HG03354 (cell line): ENCODE data around the gene PYGB.
"Not testable (repeated sequence)": the region's sequence is repeated elsewhere in the genome, so short reads cannot be mapped to it uniquely, and the experiment has no call there.

Experiments used
- ATAC-seq: cut with Tn5 transposase; IDR thresholded peaks from one replicate; pipeline ENCODE4 v1.9.1; 2021; ENCODE audit warnings: mild to moderate bottlenecking; ENCODE audit not compliant: unreplicated experiment, poor library complexity, severe bottlenecking

The PYGB gene

GRCh38 chr20:25258828-25259227 is 10.9 kb downstream of the PYGB start:
- ATAC-seq: no peak

DNA sequence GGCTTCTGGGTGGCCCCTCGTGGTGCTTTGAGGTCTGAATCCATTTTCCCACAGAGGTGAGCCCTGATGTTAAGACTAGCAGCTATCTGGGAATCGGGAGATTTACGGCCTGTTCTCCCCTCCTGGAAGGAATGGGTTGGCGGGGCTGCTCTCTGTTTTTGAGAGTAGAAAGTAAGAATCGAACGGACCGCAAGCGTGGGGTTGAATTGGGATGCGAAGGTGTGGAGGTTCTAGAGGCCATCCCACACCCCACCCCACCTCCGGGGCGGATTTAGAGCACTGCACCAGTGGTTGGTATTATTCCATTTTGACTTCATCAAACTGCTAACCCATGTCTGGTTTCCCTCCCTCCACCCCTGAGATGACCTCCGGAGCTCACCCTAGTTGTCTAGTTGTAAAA is 11.5 kb downstream of the PYGB start:
- no peak for ATAC-seq

- ATAC-seq: no peak
These were observed 11.9 kb downstream of the PYGB start for GRCh38 chr20:25259788-25260254.

- ATAC-seq: not testable (repeated sequence)
These were observed 13.0 kb downstream of the PYGB start for GRCh38 chr20:25260770-25261437.

- ATAC-seq: no peak
These were observed 21.4 kb downstream of the PYGB start for GRCh38 chr20:25269057-25269832.

- ATAC-seq: no peak
These were observed 21.9 kb downstream of the PYGB start for GRCh38 chr20:25269833-25270170.

- ATAC-seq: no peak
These were observed 23.0 kb downstream of the PYGB start for GRCh38 chr20:25270829-25271251.

DNA sequence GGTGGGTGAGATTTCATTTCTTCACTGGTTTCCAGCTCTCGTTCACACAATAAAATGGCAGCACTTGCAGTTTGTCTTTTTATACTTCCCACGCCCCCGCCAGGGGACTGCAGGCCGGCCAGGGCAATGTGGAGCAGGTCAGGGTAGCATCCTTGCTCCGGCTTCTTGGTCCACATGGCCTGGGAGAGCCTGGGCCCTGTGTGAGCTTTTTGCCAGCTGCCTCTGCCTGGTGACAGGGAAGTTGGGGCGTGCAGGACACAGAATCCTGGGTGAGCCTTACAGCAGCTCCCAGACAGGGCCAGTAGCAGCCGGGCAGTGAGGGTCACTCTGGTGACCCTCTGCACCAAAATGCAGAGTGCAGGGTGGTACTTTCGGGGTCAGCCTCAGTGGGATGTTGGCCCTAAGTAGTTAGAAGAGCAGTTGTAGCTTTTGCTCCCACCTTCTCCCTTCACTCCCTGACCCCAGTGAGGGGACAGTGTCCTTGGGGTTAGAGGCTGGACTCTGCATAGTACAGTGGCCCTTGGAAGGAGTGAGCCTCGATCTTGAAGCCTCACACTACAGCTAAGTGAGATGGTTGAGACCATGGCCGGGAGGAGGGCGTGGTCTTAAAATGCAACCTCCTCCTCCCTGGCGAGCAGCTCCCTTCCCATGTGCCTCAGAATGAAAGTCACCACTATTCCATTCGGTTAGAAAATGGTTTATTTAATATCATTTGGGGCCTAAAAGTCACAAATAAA is 23.8 kb downstream of the PYGB start:
- ATAC-seq: no peak

- ATAC-seq: no peak
These were observed 24.5 kb downstream of the PYGB start for GRCh38 chr20:25272223-25273000.

- ATAC-seq: no peak
These were observed 25.2 kb downstream of the PYGB start for GRCh38 chr20:25273046-25273445.

DNA sequence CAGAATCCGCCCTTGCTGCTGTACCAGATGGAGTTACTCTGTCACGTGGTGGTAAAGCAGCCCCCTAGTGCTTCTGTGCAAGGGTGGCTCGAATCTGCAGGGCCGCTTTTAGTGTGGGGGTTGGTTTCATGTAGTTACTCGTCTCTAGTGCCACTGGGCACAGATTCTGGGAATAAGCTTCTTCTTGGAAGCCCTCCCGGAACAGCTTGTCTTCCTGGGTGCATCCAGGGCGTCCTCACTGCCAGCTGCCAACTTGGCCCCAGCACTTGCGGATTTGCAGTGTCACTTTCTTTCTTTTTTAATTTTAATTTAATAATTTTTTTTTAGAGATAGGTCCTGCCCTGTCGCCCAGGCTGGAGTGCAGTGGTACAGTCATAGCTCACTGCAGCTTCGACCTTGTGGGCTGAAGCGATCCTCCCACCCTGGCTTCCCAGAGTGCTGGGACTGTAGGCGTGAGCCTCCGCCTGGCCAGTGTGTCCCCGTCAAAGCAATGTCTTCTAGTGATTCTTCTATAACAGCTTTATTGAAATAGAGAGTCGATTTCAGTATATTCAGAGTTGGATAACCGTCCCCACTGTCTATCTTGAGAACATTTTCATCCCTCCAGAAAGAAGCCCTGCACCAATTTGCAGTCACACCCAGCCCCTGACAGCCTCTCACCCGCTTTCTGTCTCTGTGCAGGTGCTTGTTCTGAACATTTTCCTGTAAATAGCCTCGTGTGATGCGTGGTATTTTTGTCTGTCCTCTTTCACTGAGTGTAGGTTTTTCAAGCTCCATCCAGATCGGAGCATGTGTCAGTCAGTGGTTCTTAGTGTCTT is 25.9 kb downstream of the PYGB start:
- no peak for ATAC-seq

GRCh38 chr20:25274481-25274880 is 26.6 kb downstream of the PYGB start:
- ATAC-seq: no peak

DNA sequence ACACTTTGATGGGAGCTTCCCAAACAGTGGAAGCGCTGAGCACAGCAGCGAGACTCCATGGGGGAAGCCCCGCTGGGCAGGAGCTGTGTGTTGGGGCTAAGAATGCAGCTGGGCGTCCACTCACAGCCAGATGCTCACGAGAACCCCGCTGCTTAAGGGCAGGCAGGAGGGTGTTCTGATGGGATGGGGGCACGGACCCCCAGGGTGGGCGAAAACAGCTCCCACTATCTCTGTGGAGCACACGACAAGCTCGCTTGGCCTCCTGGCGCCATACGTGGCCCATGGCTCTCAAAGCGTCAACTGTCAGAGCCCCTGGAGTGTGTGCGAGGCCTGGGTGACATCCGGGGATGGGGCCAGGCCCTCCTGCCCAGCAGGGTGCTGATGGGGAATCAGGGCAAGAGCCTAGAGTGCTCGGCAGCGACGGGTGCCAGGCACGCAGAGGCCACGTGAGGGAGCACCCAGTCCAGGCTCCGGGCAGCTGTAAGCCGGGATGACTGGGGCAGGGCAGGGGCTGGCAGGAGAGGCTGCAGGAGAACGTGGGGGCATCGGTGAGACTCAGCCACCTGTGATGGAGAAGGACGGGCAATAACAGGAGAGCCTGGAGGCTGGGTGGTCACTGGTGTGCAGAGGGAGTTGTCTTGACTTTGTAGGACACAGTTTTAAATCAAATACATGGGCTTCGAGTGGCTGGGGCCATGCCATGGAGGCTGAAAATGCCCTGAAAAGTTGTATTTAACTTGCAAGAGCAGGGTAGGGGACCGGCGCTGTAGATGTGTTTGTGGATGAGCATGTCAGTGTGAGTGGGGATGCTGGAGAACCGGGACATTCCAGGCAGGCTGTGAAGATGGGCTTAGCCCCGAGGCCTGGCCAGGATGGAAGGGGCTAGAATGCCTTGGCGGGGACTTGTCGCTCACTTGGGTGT is 27.3 kb downstream of the PYGB start:
- ATAC-seq: no peak

GRCh38 chr20:25275813-25276532 is 28.1 kb downstream of the PYGB start:
- no peak for ATAC-seq

DNA sequence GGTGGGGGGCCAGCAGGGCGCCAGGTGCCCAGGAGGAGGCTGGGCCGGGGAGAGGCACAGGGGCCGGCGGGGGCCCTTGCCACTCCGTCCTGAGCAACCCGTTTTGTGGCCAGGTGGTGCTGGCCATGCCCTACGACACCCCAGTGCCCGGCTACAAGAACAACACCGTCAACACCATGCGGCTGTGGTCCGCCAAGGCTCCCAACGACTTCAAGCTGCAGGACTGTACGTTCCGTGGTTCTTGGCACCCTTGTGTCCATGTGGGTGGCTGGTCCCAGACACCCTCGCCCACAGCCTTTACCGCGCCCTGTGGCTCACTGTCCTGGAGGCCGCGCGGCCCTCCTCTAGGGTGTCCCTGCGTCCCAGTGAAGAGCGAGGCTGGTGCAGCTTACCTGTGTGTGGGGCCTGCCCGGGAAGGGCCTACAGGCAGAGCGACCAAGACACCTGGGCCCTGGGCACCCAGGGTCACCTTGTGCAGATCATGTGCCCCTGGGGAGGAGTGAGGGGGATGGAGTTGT is 28.7 kb downstream of the PYGB start:
- no peak for ATAC-seq

- ATAC-seq: no peak
These were observed 29.3 kb downstream of the PYGB start for GRCh38 chr20:25277051-25277801.
